WTC11 (cell line): ENCODE data around the gene CFAP100. TPM values are rescaled to one million over a fixed set of nuclear protein-coding genes. Genes with fewer than 3 reads are reported as not detected.

ENCODE experiments used
- ATAC-seq: fragments of 200-7000 bp; cut with Tn5 transposase; 2 replicates; pipeline ENCODE4 v1.10.0; 2021; ENCODE audit warnings: mild to moderate bottlenecking, moderate library complexity
- CTCF ChIA-PET: fragments of 300-600 bp; sonication (Branson Sonifier 250); formaldehyde crosslinking; loops from one replicate; lab custom pipeline; 2021; ENCODE audit warnings: antibody characterized with exemption; lab: Charles Lee
- POLR2A ChIA-PET: fragments of 350-600 bp; sonication (Branson Sonifier 250); formaldehyde crosslinking; loops from one replicate; lab custom pipeline; 2021; ENCODE audit warnings: antibody characterized with exemption; lab: Charles Lee
- DNase-seq: peaks from one replicate; pipeline ENCODE4 v3.0.0; 2021; ENCODE audit warnings: low spot score
- H3K27ac Mint-ChIP-seq: 2 replicates; pipeline ENCODE4 v1.8.0; 2021; ENCODE audit warnings: mixed read lengths
- H3K27me3 Mint-ChIP-seq: 2 replicates; pipeline ENCODE4 v1.8.0; 2021; ENCODE audit warnings: low read depth, mild to moderate bottlenecking, moderate library complexity, mixed read lengths
- H3K36me3 Mint-ChIP-seq: 2 replicates; pipeline ENCODE4 v1.8.0; 2021; ENCODE audit warnings: mixed read lengths
- H3K4me1 Mint-ChIP-seq: 2 replicates; pipeline ENCODE4 v1.8.0; 2022; ENCODE audit warnings: mixed read lengths
- H3K4me3 Mint-ChIP-seq: 2 replicates; pipeline ENCODE4 v1.8.0; 2021; ENCODE audit warnings: mild to moderate bottlenecking, moderate library complexity, mixed read lengths
- H3K9me3 Mint-ChIP-seq: 2 replicates; pipeline ENCODE4 v1.8.0; 2021; ENCODE audit warnings: mixed read lengths
- ARID4B ChIP-seq: sonication (generic); formaldehyde crosslinking; IDR thresholded peaks from 2 replicates; pipeline ENCODE4 v1.8.0; 2023; ENCODE audit warnings: missing genetic modification reagents, mild to moderate bottlenecking, borderline replicate concordance
- ATF1 ChIP-seq: sonication (generic); formaldehyde crosslinking; IDR thresholded peaks from 2 replicates; pipeline ENCODE4 v1.8.1; 2023; ENCODE audit warnings: mild to moderate bottlenecking, moderate library complexity, missing genetic modification reagents
- ETV6 ChIP-seq: sonication (generic); formaldehyde crosslinking; IDR thresholded peaks from 2 replicates; pipeline ENCODE4 v1.8.1; 2022; ENCODE audit warnings: mild to moderate bottlenecking, missing genetic modification reagents
- FOXK1 ChIP-seq: sonication (generic); formaldehyde crosslinking; IDR thresholded peaks from 2 replicates; pipeline ENCODE4 v1.8.0; 2022; ENCODE audit warnings: mild to moderate bottlenecking, moderate library complexity, missing genetic modification reagents
- IRF2 ChIP-seq: sonication (generic); formaldehyde crosslinking; IDR thresholded peaks from 2 replicates; pipeline ENCODE4 v1.8.0; 2022; ENCODE audit warnings: low read depth, missing genetic modification reagents, borderline replicate concordance
- JAZF1 ChIP-seq: fragments of 250-450 bp; sonication (Bioruptor Pico); IDR thresholded peaks from 2 replicates; pipeline ENCODE4 v1.9.0; 2021; ENCODE audit warnings: moderate library complexity, mild to moderate bottlenecking, inconsistent platforms
- JUN ChIP-seq: sonication (generic); formaldehyde crosslinking; IDR thresholded peaks from 2 replicates; pipeline ENCODE4 v1.8.0; 2023; ENCODE audit warnings: mild to moderate bottlenecking, missing genetic modification reagents
- NFATC4 ChIP-seq: fragments of 250-450 bp; sonication (Bioruptor Pico); IDR thresholded peaks from 2 replicates; pipeline ENCODE4 v1.9.0; 2021; ENCODE audit warnings: mild to moderate bottlenecking
- NR1H2 ChIP-seq: sonication (generic); formaldehyde crosslinking; IDR thresholded peaks from 2 replicates; pipeline ENCODE4 v1.9.0; 2021; ENCODE audit warnings: mild to moderate bottlenecking, moderate library complexity, missing genetic modification reagents
- NR3C1 ChIP-seq: sonication (generic); formaldehyde crosslinking; conservative IDR thresholded peaks from 2 replicates; pipeline ENCODE4 v1.8.1; 2023; ENCODE audit warnings: low read depth, mild to moderate bottlenecking, missing genetic modification reagents
- PRRX2 ChIP-seq: fragments of 250-450 bp; sonication (Bioruptor Pico); IDR thresholded peaks from 2 replicates; pipeline ENCODE4 v1.8.0; 2021; ENCODE audit warnings: mild to moderate bottlenecking
- SMAD4 ChIP-seq: sonication (generic); formaldehyde crosslinking; IDR thresholded peaks from 2 replicates; pipeline ENCODE4 v1.8.0; 2022; ENCODE audit warnings: mild to moderate bottlenecking, missing genetic modification reagents
- TP53 ChIP-seq: sonication (generic); formaldehyde crosslinking; IDR thresholded peaks from 2 replicates; pipeline ENCODE4 v1.8.1; 2023; ENCODE audit warnings: mild to moderate bottlenecking, missing genetic modification reagents
- ZBTB21 ChIP-seq: sonication (generic); formaldehyde crosslinking; IDR thresholded peaks from 2 replicates; pipeline ENCODE4 v1.8.1; 2023; ENCODE audit warnings: mild to moderate bottlenecking, missing genetic modification reagents, borderline replicate concordance
- ZNF121 ChIP-seq: sonication (generic); formaldehyde crosslinking; IDR thresholded peaks from 2 replicates; pipeline ENCODE4 v1.8.0; 2023; ENCODE audit warnings: missing genetic modification reagents
- ZNF232 ChIP-seq: sonication (generic); formaldehyde crosslinking; IDR thresholded peaks from 2 replicates; pipeline ENCODE4 v1.8.0; 2022; ENCODE audit warnings: mild to moderate bottlenecking, missing genetic modification reagents
- ZNF263 ChIP-seq: sonication (generic); formaldehyde crosslinking; IDR thresholded peaks from 2 replicates; pipeline ENCODE4 v1.8.1; 2022; ENCODE audit warnings: low read depth, mild to moderate bottlenecking, moderate library complexity, missing genetic modification reagents
- ZNF423 ChIP-seq: fragments of 250-450 bp; sonication (Bioruptor Pico); IDR thresholded peaks from 2 replicates; pipeline ENCODE4 v2.1.2; 2022; ENCODE audit warnings: mild to moderate bottlenecking, moderate library complexity
- ZNF532 ChIP-seq: fragments of 250-450 bp; sonication (Bioruptor Pico); IDR thresholded peaks from 2 replicates; pipeline ENCODE4 v1.9.0; 2021; ENCODE audit warnings: mild to moderate bottlenecking, borderline replicate concordance
- ZSCAN18 ChIP-seq: fragments of 250-450 bp; sonication (Bioruptor Pico); IDR thresholded peaks from 2 replicates; pipeline ENCODE4 v2.1.2; 2022; ENCODE audit warnings: mild to moderate bottlenecking, moderate library complexity
- total RNA-seq: library from RNA; stranded (reverse); gene quantifications from 3 replicates; pipeline ENCODE4 v1.2.3, GENCODE V29; 2021
- TF ChIP-seq, protein P1 (sequence below): sonication (generic); formaldehyde crosslinking; IDR thresholded peaks from 2 replicates; pipeline ENCODE4 v1.8.1; 2022; ENCODE audit warnings: mild to moderate bottlenecking, missing genetic modification reagents, moderate library complexity, borderline replicate concordance
- TF ChIP-seq, protein P2 (sequence below): sonication (generic); formaldehyde crosslinking; conservative IDR thresholded peaks from 2 replicates; pipeline ENCODE4 v1.8.1; 2022; ENCODE audit warnings: mild to moderate bottlenecking, missing genetic modification reagents
- TF ChIP-seq, protein P3 (sequence below): fragments of 250-450 bp; sonication (Bioruptor Pico); conservative IDR thresholded peaks from 2 replicates; pipeline ENCODE4 v1.9.0; 2021; ENCODE audit warnings: mild to moderate bottlenecking

CFAP100 gene
- total RNA-seq, 1 experiment from 2014 or later = not detected

DNA sequence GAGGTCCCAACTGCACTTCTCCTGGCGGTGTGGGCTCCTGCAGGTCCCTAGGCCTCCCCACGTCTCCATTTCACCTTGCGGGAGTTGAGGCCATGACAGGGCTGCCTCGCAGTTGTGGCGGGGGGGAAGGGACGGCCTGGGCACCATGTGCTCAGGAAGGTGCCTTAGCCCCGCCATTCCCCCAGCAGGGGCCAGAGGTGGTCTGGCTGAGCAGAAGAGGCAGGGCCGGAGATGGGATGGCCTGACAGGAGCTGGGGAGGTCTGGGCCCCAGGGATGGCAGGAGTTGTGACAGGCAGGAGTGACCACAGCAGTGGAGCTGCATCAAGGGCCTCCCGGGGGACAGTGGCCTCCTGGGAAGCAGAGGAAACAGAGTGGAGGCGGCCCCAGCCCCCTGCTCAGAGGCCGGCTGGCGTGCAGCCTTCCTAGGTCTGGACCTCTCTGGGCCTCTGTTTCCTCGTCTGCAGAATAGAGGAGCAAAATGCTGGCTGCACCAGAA is 18.8 kb upstream of the CFAP100 start:
- POLR2A ChIA-PET = no interaction called here
- ATAC-seq (no peak), DNase-seq (peak; percentile 11)
- Mint-ChIP-seq H3K36me3 (peaks cover 3% of the 10 kb centered on the region; the same call in 1 of the 2 replicates), H3K27me3 (peaks cover 2% of the 10 kb centered on the region; the same call in 1 of the 2 replicates), H3K4me1 (peaks cover 20% of the 10 kb centered on the region)
- CTCF ChIA-PET = interaction anchor here (0.9 to 1.0 kb wide), 2 partner anchors 13 to 242 kb away, joined by 3 to 4 read pairs; no protein-coding TSS in a partner anchor
- TF ChIP-seq, protein P1, sequence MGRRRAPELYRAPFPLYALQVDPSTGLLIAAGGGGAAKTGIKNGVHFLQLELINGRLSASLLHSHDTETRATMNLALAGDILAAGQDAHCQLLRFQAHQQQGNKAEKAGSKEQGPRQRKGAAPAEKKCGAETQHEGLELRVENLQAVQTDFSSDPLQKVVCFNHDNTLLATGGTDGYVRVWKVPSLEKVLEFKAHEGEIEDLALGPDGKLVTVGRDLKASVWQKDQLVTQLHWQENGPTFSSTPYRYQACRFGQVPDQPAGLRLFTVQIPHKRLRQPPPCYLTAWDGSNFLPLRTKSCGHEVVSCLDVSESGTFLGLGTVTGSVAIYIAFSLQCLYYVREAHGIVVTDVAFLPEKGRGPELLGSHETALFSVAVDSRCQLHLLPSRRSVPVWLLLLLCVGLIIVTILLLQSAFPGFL (CRISPR knock-in tag) = no peak
- no peak for TF ChIP-seq PRRX2
- TF ChIP-seq TP53 (CRISPR knock-in tag) = no peak
- no peak for TF ChIP-seq JUN
- TF ChIP-seq ATF1 (CRISPR knock-in tag) = no peak
- no peak for TF ChIP-seq ZSCAN18 (CRISPR knock-in tag)
- no peak for TF ChIP-seq SMAD4 (CRISPR knock-in tag)
- TF ChIP-seq, protein P2, sequence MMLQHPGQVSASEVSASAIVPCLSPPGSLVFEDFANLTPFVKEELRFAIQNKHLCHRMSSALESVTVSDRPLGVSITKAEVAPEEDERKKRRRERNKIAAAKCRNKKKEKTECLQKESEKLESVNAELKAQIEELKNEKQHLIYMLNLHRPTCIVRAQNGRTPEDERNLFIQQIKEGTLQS (CRISPR knock-in tag) = no peak
- TF ChIP-seq, all 79 proteins: peak for 0
- Mint-ChIP-seq H3K4me3 (no peak overlapping the region), H3K27ac (no peak overlapping the region), H3K9me3 (peaks cover 13% of the 10 kb centered on the region; the same call in 1 of the 2 replicates)

DNA sequence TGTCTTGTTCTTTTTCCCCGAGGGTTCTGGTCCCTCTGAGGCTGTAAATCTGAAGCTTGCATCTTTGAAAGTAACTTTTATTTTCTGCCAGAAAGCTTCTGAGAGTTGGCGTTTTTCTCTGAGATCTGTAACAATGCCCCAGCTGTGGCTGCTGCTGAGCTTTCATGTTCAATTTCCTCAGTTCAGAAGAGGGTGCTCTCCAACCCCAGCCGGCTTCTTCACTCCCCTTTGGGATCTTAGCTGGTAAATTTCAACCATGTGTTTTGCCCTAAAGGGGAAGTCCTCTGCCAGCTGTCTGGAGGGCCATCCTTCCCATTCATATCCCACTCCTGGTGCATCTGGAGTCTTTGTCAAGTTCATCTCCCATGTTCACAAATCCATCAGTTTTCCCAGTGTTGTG is 18.3 kb upstream of the CFAP100 start:
- Mint-ChIP-seq H3K4me3 (no peak overlapping the region), H3K36me3 (no peaks in the 10 kb centered on the region), H3K27ac (no peak overlapping the region), H3K9me3 (peaks cover 13% of the 10 kb centered on the region; the same call in 1 of the 2 replicates), H3K27me3 (peaks cover 2% of the 10 kb centered on the region; the same call in 1 of the 2 replicates), H3K4me1 (peaks cover 20% of the 10 kb centered on the region)
- CTCF ChIA-PET = interaction anchor here (0.9 to 1.0 kb wide), 2 partner anchors 12 to 243 kb away, joined by 3 to 4 read pairs; no protein-coding TSS in a partner anchor
- ATAC-seq = no peak
- DNase-seq = peak; percentile 2
- POLR2A ChIA-PET = no interaction called here
- TF ChIP-seq FOXK1 (CRISPR knock-in tag) = no peak
- no peak for TF ChIP-seq ZBTB21
- no peak for TF ChIP-seq ZNF263 (CRISPR knock-in tag)
- TF ChIP-seq ETV6 = no peak
- no peak for TF ChIP-seq NFATC4 (CRISPR knock-in tag)
- no peak for TF ChIP-seq ARID4B (CRISPR knock-in tag)
- TF ChIP-seq JAZF1 (CRISPR knock-in tag) = no peak
- TF ChIP-seq NR3C1 = no peak
- TF ChIP-seq IRF2 = no peak
- TF ChIP-seq NR1H2 = no peak
- no peak for TF ChIP-seq ZNF121 (CRISPR knock-in tag)
- TF ChIP-seq ZNF423 (CRISPR knock-in tag) = no peak
- TF ChIP-seq, protein P3, sequence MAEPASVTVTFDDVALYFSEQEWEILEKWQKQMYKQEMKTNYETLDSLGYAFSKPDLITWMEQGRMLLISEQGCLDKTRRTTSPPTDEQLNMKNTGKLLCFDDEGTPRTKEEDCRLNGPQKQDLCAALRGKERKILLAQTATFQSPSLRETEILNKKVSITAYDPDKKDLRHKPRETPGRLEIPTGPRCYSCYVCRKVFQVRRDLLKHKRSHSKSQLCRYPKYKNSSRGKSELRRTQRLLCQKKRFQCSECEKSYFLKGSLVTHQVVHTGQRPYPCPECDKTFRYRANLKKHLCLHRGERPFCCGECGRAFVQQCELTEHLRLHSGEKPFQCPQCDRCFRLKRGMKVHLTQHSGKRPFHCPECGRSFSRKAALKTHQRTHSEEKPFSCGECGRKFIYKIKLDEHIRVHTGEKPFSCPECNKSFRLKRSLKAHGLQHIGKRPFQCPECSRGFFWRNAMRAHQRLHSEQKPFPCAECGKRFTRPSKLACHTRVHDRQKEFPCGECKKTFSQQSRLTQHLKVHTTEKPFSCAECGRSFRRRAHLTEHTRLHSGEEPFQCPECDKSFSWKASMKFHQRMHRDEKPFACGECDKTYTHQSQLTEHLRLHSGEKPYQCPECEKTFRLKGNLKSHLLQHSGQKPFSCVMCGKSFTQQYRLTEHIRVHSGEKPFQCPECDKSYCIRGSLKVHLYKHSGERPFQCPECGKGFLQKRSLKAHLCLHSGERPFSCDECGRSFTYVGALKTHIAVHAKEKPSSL = no peak
- TF ChIP-seq ZNF232 = no peak
- no peak for TF ChIP-seq ZNF532
